Spleen (tissue), 11 donors: Measurements from ENCODE around the gene SHOX. TPM values are rescaled to one million over a fixed set of nuclear protein-coding genes. Genes with fewer than 3 reads are reported as not detected.

Experiments used
- DNase-seq: peaks from one replicate; pipeline ENCODE4 v3.0.0-alpha.2; 2020
- H3K27ac ChIP-seq, 8 donors: fragments of 200-600 bp; sonication (generic) in 7 of 8; 1 replicate in 4 of 8; 2 replicates in 4 of 8; pipeline versions ENCODE4 v1.5.0 to v1.8.0; 2016 to 2021; ENCODE audit warnings: inconsistent platforms in 4 of 8, mild to moderate bottlenecking in 4 of 8, moderate library complexity in 1 of 8
- H3K27me3 ChIP-seq, 7 donors: fragments of 200-600 bp; sonication (generic) in 6 of 7; replicated peaks in 1 of 7; 1 replicate in 4 of 7; 2 replicates in 3 of 7; pipeline versions ENCODE4 v1.5.0 to v1.8.0; 2016 to 2021; ENCODE audit warnings: inconsistent platforms in 3 of 7, mild to moderate bottlenecking in 1 of 7
- H3K36me3 ChIP-seq, 6 donors: fragments of 200-600 bp; sonication (generic) in 5 of 6; 1 replicate in 4 of 6; 2 replicates in 2 of 6; pipeline versions ENCODE4 v1.5.0 to v1.8.0; 2016 to 2021; ENCODE audit warnings: inconsistent platforms in 2 of 6
- H3K4me1 ChIP-seq, 6 donors: fragments of 200-600 bp; sonication (generic) in 5 of 6; 1 replicate in 3 of 6; 2 replicates in 3 of 6; pipeline versions ENCODE4 v1.5.0 to v1.8.0; 2016 to 2021; ENCODE audit warnings: inconsistent platforms in 3 of 6
- H3K4me3 ChIP-seq, 8 donors: fragments of 200-600 bp; sonication (generic) in 7 of 8; 1 replicate in 4 of 8; 2 replicates in 4 of 8; pipeline versions ENCODE4 v1.5.0 to v1.8.0; 2016 to 2021; ENCODE audit warnings: inconsistent platforms in 4 of 8, mild to moderate bottlenecking in 4 of 8, moderate library complexity in 2 of 8
- H3K9me3 ChIP-seq, 8 donors: fragments of 200-600 bp; sonication (generic) in 7 of 8; 1 replicate in 4 of 8; 2 replicates in 4 of 8; pipeline versions ENCODE4 v1.5.0 to v1.8.0; 2016 to 2021; ENCODE audit warnings: inconsistent platforms in 4 of 8
- POLR2A ChIP-seq, 3 donors: fragments of 450-650 bp; IDR thresholded peaks; one replicate each; pipeline ENCODE4 v1.5.1; 2017; ENCODE audit warnings: antibody characterized with exemption in 3 of 3, mild to moderate bottlenecking in 1 of 3
- POLR2AphosphoS5 ChIP-seq, 3 donors: sonication (generic); formaldehyde crosslinking; IDR thresholded peaks; one replicate each; pipeline ENCODE4 v1.5.1; 2017; ENCODE audit warnings: antibody characterized with exemption in 3 of 3
- WGBS, 5 donors: extraction: QIAGEN DNeasy Blood & Tissue Kit in 3 of 5; methylation state at CpG; one replicate each; pipeline versions ENCODE4 v1.1.5 to v1.1.7; 2013 to 2018; 5-methylcytosine and 5-hydroxymethylcytosine counted together
- intact Hi-C: fragments of 100-400 bp; cut with DNase I; formaldehyde crosslinking; loops from one replicate; pipeline ENCODE4 v1.15.0; 2023; ENCODE audit warnings: low total_unique reads
- polyA plus RNA-seq, 3 donors: library from polyadenylated mRNA; stranded (reverse); fragments of 200-250 nt; gene quantifications; one replicate each; pipeline ENCODE4 v1.2.1, GENCODE V29; 2013
- total RNA-seq, 7 donors: library from RNA; depleted of rRNA in 3 of 7; stranded (reverse); fragments of >200 nt in 3 of 7; fragmentation: NEBNext Ultra II Directional in 4 of 7; extraction: Animal tissue kit (Norgen Biotek cat#: 25700) in 4 of 7; gene quantifications; one replicate each; pipeline versions ENCODE4 v1.1.0 to v1.2.1, GENCODE V29; 2016 to 2021
- TF ChIP-seq, protein P1 (sequence below), 11 experiments: fragments of 200-600 bp in 7 of 11; fragments of 450-650 bp in 4 of 11; sonication (generic) in 4 of 11; IDR thresholded peaks in 8 of 11; conservative IDR thresholded peaks in 3 of 11; 1 replicate in 7 of 11; 2 replicates in 4 of 11; pipeline versions ENCODE4 v1.4.0 to v1.8.0; 2016 to 2021; ENCODE audit warnings: antibody characterized with exemption in 11 of 11, inconsistent platforms in 4 of 11, mild to moderate bottlenecking in 1 of 11
- donor health status: healthy with polysubstance abuse.
- donor health status: DM: no; HTN: no; CAD: no; lungs with moderate emphysema.
- donor health status: DM: no; HTN: no; CAD: no.
- donor health status: Bipolar disorder and iron deficiency.
- donor health status: healthy.
- donor health status: DM: no; HTN: no; CAD: no.
- donor health status: DM: yes; HTN: yes; CAD: no.

Gene SHOX
- total and polyA plus RNA-seq, 10 donors, result not detected

DNA sequence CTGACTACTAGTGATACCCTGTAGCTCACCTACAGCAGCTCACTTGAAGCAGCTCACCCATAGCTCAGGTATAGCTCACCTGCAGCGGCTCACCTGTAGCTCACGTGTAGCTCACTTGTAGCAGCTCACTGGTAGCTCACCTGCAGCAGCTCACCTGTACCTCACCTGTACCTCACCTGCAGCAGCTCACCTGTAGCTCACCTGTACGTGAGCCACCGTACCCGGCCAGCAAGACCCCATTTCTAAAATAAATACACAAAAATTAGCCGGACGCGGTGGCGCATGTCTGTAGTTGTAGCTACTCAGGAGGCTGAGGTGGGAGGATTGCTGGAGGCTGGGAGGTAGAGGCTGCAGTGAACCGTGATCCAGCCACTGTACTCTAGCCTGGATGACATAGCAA, 30.6 kb downstream of the SHOX start:
- Histone ChIP-seq H3K36me3 (no peaks in the 10 kb centered on the region), H3K4me1 (no peaks in the 10 kb centered on the region), H3K27ac (no peak overlapping the region), H3K27me3 (no peaks in the 10 kb centered on the region), H3K4me3 (no peak overlapping the region), H3K9me3 (peaks cover 0 to 8% (median 0%) of the 10 kb centered on the region in 8 donors)
- 87 to 97% (median 93%) methylated on average over 10 of the region's 10 CpGs for WGBS, 5 donors
- TF ChIP-seq, protein P1, sequence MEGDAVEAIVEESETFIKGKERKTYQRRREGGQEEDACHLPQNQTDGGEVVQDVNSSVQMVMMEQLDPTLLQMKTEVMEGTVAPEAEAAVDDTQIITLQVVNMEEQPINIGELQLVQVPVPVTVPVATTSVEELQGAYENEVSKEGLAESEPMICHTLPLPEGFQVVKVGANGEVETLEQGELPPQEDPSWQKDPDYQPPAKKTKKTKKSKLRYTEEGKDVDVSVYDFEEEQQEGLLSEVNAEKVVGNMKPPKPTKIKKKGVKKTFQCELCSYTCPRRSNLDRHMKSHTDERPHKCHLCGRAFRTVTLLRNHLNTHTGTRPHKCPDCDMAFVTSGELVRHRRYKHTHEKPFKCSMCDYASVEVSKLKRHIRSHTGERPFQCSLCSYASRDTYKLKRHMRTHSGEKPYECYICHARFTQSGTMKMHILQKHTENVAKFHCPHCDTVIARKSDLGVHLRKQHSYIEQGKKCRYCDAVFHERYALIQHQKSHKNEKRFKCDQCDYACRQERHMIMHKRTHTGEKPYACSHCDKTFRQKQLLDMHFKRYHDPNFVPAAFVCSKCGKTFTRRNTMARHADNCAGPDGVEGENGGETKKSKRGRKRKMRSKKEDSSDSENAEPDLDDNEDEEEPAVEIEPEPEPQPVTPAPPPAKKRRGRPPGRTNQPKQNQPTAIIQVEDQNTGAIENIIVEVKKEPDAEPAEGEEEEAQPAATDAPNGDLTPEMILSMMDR (IDR thresholded peaks at IDR 0.05 in 8 of 11, conservative IDR thresholded peaks at IDR 0.05 in 3 of 11), result no peak
- TF ChIP-seq POLR2AphosphoS5 (IDR thresholded peaks at IDR 0.05) (no peak), POLR2A (IDR thresholded peaks at IDR 0.05) (no peak)
- DNase-seq, result peak; percentile 42
- intact Hi-C loops, result no loop called here

DNA sequence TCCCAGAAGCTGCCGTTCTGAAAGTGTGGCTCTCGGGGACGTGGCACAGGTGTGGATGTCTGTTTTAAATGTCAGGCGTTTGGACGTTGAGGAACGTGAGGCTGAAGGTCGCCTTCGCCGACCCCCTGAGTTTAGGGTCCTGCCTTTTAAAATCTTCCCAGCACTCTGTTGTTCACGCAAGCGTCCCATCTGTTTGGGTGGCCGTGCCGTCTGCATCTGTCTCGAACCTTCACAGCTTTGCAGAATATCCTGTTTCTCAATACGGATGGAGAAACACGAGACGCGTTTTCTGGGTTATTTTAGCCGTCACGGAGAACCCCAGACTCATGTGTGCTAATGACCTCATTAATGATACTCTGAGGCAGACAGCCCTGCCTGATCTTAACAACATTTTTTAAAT, 31.5 kb downstream of the SHOX start:
- Histone ChIP-seq H3K9me3 (peaks cover 0 to 18% (median 0%) of the 10 kb centered on the region in 8 donors), H3K27ac (no peak overlapping the region), H3K4me3 (no peak overlapping the region), H3K4me1 (no peaks in the 10 kb centered on the region), H3K27me3 (no peaks in the 10 kb centered on the region), H3K36me3 (no peaks in the 10 kb centered on the region)
- 75 to 81% (median 80%) methylated on average over 20 of the region's 20 CpGs for WGBS, 5 donors
- intact Hi-C loops, result no loop called here
- TF ChIP-seq, protein P1 (IDR thresholded peaks at IDR 0.05 in 8 of 11, conservative IDR thresholded peaks at IDR 0.05 in 3 of 11), result no peak
- TF ChIP-seq POLR2A (IDR thresholded peaks at IDR 0.05) (no peak), POLR2AphosphoS5 (IDR thresholded peaks at IDR 0.05) (no peak)
- peak; percentile 24 for DNase-seq

DNA sequence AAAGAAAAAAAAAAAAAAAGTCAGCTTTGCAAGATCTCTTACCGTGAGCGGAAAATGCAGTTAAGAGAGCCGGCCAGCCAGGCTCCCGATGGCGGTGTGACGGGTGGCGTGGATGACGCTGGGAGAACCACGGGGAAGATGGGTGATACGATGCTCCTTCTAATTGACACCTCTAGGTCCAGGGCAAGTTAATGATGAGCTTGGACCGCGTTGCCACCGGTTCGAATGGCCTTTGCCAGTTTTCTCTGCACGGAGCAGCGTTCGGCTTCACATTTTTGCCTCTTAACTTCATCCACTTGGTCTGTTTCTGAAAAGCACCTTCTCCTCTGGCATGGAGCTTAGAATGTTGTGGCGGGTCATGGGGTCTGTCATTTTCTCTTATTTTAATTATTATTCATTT, 33.2 kb downstream of the SHOX start:
- H3K36me3 ChIP-seq, result no peaks in the 10 kb centered on the region
- H3K27me3 ChIP-seq, result no peaks in the 10 kb centered on the region
- H3K4me3 ChIP-seq, result no peak overlapping the region
- H3K9me3 ChIP-seq, result peaks cover 0 to 28% (median 0%) of the 10 kb centered on the region in 8 donors
- 88 to 98% (median 93%) methylated on average over 18 of the region's 18 CpGs for WGBS, 5 donors
- TF ChIP-seq POLR2A (IDR thresholded peaks at IDR 0.05) (no peak), POLR2AphosphoS5 (IDR thresholded peaks at IDR 0.05) (no peak)
- TF ChIP-seq, protein P1 (IDR thresholded peaks at IDR 0.05 in 8 of 11, conservative IDR thresholded peaks at IDR 0.05 in 3 of 11), result no peak
- H3K27ac ChIP-seq, result no peak overlapping the region
- DNase-seq, result peak; percentile 25
- intact Hi-C loops, result no loop called here
- no peaks in the 10 kb centered on the region for H3K4me1 ChIP-seq

DNA sequence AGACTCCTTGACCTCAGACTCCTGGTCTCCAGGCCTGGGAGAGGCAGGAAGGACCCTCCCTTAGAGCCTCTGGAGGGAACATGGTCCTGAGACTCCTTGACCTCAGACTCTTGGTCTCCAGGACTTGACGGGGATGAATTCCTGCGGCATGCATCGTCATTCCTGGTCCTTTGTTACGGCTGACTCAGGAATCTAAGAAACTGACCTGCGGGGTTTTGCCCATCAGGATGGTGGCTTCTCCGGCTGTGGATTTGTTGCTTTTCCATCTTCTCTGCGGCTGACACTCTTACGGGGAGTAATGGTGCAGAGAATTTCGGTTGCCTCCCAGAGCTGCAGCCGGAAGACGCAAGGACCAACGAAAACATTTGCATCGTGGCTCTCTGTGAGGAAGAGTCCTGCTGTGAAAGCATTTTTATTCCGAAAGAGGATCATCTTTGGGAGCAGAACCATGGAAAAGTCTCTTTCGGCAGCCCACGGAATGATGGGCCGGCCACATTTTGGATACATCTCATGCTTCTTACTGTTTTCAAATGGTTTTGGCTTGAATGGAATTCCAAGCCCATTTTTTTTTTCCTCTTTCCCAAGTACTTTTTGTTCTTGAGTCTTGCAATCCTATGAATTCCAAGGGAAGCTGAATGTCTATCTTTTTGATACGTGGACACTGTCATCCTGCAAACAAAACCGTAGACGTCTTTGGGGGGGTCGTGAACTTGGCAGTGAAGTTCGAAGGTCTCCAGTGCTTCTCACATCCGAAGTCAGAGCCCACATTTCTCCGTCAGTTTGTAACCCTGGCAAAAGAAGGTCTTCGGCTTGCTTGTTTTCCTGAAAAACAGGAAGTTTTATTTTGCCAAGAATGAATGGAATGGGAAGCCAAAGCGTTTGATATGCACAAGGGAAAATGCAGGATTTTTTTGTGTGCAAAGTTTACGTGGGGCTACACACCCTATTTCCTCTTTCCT, 36.5 kb downstream of the SHOX start:
- peaks cover 0 to 21% (median 0%) of the 10 kb centered on the region in 7 donors for H3K27me3 ChIP-seq
- H3K4me3 ChIP-seq, result no peak overlapping the region
- intact Hi-C loops, result no loop called here
- 52 to 60% (median 59%) methylated on average over 27 of the region's 27 CpGs for WGBS, 5 donors
- H3K9me3 ChIP-seq, result peaks cover 0 to 33% (median 0%) of the 10 kb centered on the region in 8 donors
- no peaks in the 10 kb centered on the region for H3K4me1 ChIP-seq
- DNase-seq, result no peak
- H3K27ac ChIP-seq, result no peak overlapping the region
- TF ChIP-seq POLR2A (IDR thresholded peaks at IDR 0.05) (no peak), POLR2AphosphoS5 (IDR thresholded peaks at IDR 0.05) (no peak)
- TF ChIP-seq, protein P1 (IDR thresholded peaks at IDR 0.05 in 8 of 11, conservative IDR thresholded peaks at IDR 0.05 in 3 of 11), result no peak
- no peaks in the 10 kb centered on the region for H3K36me3 ChIP-seq
